Islet of Langerhans (tissue), 1 donor: ENCODE results near the gene CFAP91.

Source experiments
- FAIRE-seq: peaks from one replicate; lab custom pipeline; 2011; peaks lifted over from hg19 to GRCh38; lab: Jason Lieb, UNC

Gene CFAP91

GRCh38 chr3:119702530-119703527, at the start of gene CFAP91:
CFAP91 (plus strand) TSS chr3:119703022; CDS start chr3:119703099, 77 bp downstream.
- FAIRE-seq, result no peak

DNA sequence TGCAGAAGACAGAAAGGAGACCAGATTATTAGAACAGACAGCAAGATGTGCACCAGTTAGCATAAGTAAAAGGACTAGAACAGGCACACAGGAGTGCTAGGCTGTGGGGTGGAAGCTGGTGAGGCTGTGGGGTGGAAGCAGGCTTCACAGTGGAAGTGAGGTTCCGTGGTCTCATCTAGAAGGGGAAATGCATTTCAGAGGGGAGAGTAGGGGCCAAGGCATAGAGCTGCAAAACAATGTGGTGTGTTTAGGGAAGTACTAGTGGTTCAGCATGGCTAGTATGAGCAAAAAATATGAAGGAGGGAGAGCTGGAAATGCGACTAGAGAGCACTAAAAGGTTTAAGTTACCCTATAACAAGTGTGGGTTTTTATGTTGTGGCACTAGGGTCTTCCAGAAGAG, 48.9 kb upstream of the CFAP91 start:
- no peak for FAIRE-seq

DNA sequence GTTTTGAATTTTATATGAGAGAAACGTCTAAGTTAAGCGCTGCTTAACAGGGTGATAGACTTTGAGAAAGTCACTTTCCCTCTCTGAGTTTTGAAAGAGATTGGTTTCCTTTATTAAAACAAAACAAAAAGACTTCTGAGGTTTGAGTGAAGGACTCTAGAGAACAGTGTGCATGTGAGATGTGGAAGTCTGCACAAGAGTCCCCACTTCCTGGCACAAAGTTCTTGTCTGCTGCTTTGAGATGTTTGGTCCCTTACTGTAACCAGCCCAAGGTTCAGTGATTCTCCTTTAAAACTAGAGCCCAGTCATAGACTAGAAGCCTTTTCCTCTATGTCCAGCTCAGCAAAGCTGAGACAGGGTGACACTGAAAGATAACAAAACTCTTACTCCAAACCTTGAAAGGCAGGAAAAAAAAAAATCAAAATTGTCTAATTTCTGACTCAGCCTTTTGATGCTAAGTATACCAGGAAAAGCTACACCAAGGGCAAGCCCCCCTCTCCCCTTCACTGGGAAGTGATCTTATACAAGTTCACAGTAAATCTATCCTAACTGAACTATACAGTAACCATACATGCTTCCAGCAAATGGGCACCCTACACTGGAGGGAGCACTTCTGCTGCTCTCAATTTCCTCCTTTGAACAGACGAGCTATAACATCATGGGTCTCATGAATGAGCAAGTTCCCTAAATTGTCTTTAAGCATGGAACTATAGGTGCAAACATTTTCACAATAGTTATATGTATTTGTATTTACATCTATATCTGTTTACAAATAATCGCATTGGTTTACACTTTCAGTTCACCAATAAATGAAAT, 44.7 kb upstream of the CFAP91 start:
- FAIRE-seq, result no peak

GRCh38 chr3:119658994-119659393, 43.8 kb upstream of the CFAP91 start:
- FAIRE-seq, result no peak

GRCh38 chr3:119659606-119660291, 43.1 kb upstream of the CFAP91 start:
- no peak for FAIRE-seq

DNA sequence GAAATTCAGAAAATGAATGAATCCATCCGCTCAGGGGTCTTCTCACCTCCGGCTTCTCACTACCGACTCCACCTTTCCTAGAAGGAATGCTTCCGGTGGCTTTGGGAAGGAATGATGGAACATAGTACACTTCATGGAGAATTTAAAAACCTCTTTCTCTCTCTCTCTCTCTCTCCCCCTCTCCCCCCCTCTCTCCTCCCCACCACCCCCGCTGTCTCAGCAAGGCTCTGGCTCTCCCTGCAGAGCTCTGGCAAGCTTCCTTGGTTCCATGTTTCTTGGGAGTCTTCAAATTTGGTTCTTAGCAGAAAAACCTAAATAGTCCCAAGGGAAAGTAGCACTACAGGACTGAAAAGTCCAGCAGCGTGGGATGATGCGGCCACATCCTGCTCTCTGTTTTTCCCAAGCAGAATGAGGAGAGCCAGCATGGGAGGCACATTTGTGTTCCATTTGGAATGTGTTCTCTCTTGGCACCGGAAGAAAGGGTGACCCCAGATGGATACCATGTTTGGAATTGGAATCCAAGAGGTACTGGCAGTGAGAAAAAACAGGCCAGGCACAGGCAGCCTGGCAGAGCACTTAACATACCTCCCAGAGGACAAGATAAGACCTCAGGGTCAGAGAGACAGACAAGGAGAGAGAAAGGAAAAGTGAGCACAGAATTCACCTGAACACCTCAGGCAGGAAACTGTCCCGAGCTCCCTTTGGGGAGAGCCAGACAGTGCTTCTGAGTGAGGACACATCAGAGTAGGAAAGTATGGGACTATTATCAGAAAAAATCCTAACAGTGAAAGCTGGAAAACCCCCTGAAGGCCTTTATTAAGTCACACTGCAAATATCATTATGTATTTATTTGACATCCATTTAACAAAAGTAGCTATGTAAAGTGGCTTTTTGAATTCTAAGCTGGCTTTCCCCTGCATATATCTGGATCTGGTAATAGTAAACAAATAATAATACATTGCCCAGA, 42.1 kb upstream of the CFAP91 start, which contains the start of gene POPDC2:
POPDC2 (minus strand) TSS at position 116 of the 967 bp plus-strand sequence. CDS start 166 bp downstream, outside the sequence.
- FAIRE-seq, result no peak

GRCh38 chr3:119662604-119663373, 40.0 kb upstream of the CFAP91 start:
- no peak for FAIRE-seq

DNA sequence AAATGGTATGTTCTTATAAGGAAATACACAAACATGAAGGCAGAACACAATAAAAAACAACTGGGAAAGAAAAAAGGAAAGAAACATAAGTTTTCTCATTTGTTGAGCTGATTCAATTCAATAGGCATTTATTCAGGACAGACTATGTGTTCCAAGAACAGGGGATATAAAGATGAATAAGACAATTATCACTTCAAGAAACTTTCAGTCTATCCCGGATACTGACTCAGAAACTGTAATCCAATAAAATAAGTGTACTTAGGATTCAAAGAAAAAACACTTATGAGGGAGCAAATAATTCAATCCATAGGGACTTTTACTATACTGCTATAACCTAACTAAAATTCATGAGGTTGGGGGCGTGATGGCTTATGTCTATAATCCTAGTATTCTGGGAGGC, 38.9 kb upstream of the CFAP91 start:
- no peak for FAIRE-seq

- no peak for FAIRE-seq
Measured at GRCh38 chr3:119664370-119664769, 38.5 kb upstream of the CFAP91 start.

DNA sequence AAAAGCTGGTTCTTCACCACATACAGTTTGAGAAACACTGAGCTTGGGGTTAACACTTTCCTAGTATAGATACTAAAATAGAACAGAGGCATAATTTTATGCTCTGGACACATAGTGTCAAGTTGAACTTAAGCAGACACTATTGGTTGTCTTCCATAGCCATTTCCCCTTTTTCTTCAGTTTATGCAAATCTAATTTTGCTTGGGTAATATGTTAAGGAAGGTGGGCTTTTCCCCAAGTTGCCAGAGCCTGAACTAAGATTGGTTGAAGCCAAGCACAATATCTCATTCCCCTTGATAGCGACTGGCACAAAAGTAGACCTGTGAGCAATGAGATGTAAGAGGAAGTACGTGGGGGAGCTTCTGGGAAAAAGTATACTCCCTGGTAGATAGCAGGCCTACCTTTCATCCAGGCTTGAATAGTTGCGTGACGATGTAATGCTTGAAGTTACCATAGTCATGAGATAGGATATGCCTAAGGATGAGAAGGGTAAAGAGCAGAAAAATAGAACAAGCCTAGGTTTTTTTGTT, 37.9 kb upstream of the CFAP91 start:
- no peak for FAIRE-seq

GRCh38 chr3:119665954-119666559, 36.8 kb upstream of the CFAP91 start:
- no peak for FAIRE-seq

DNA sequence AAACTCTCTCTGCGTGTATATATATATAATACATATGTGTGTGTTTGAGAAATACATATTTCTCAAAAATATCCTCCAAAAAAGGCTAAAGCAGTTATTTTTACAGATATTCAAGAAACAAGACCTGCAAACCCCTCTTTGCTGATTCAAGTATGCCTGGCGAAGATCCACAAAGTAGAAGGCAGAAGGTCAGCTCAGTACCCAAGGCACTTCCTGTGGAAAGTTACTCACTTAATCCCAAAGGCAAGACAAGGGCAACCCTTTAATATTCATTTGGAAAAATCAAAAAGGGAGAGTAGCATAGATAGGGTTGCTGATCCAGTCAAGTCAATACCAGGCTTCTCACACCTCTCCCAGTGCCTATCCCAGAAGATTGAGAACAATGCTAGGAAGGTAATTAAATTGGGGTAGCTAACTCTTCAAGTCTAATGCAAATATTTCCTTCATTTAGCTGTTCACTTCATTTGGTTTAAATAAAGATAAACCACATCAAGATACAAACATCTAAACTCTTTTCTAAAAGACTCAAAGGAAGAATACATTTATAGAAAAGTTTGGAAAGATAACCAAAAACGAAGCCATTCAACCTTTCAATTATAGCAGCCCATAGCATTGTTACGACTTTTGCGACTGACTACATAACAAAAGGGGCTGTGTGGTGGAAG, 32.8 kb upstream of the CFAP91 start:
- no peak for FAIRE-seq

DNA sequence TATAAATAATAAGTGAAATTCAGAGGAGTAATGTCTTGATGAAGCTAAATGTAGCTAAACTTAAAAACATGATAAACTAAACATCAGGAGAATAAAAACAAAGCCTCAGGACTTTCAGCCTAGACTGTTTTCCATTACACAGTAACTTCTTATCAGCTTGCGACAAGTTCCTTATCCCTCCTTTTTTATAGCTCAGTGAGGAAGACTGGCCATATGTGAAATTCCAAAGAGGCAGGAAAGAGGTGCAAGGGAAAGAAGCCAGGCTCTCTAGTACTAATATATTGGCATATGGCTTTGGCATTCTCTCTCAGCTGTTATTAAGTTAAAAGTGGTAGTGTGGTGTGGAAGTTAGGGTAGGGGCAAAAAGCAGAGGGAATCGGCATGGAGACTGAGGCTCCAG, 30.0 kb upstream of the CFAP91 start:
- no peak for FAIRE-seq

DNA sequence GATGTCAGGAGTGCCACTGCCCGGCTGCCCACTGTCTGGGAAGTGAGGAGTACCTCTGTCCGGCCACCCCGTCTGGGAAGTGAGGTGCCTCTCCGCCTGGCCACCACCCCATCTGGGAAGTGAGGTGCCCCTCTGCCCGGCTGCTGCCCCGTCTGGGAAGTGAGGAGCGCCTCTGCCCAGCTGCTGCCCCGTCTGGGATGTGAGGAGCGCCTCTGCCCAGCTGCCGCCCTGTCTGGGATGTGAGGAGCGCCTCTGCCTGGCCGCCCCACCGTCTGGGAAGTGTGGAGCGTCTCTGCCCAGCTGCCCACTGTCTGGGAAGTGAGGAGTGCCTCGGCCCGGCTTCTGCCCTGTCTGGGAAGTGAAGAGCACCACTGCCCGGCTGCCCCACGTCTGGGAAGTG, 28.9 kb upstream of the CFAP91 start:
- FAIRE-seq, result no peak

DNA sequence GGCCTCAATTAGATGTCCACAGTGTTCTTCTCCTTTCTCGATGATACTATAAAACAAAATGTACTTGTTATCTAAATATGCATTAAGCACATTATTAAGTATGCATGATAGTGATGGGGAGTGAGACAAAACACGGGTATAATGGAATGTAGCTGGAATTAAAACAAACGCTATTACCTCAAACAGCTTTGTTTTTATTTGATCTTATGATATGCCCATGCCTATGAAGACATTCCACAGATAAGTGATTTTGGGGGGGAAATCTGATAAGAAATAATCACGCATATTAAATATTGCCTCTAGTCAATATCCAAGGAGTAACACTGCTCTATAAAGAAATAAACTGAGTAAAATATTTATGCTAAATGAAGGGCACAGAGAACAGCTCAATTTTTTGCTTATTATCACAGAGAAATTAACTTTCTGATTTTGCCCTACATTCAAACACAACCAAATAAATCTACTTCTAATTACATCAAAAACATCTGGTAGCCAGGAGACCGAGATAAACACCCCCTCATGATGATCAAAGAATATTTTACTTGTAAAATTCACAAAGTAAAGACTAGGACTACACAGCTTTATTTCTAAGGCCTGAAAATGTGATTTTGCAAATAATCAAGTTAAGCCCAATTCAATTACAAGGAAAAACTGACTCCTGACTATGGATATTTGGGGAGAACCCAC, 27.5 kb upstream of the CFAP91 start:
- no peak for FAIRE-seq

DNA sequence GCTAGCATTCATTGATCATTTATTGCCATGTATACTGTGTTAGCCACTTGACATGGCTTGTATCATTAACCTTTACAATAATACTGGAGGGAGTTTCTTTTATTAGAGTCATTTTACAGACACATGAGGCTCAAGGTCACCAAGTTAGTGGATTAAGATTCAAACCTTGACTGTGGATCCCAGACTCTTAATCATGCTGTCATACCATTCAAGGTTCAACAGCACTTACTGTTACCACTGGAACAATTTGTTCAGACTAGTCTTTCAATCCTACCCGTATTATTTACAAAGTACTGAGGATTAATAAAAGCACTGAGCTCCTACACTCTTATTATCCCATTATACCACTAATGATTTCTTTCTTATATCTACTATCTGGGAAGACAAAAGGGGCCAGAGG, 26.8 kb upstream of the CFAP91 start:
- no peak for FAIRE-seq

GRCh38 chr3:119676771-119677640, 25.8 kb upstream of the CFAP91 start, which contains the start of gene COX17:
COX17 (minus strand) TSS chr3:119677406; CDS start chr3:119677310, 96 bp downstream.
- peak; percentile 96 for FAIRE-seq

GRCh38 chr3:119677641-119677934, 25.2 kb upstream of the CFAP91 start:
- FAIRE-seq, result no peak
